Esophagus muscularis mucosa (tissue), 3 donors: ENCODE results near the gene DSTN.

Experiments used
- CTCF ChIP-seq, 3 experiments: fragments of 200-600 bp in 2 of 3; fragments of 450-650 bp in 1 of 3; sonication (generic) in 2 of 3; IDR thresholded peaks; one replicate each; pipeline ENCODE4 v1.5.1; 2017 to 2019; ENCODE audit warnings: antibody characterized with exemption in 3 of 3, mild to moderate bottlenecking in 2 of 3, moderate library complexity in 1 of 3
- EP300 ChIP-seq: sonication (generic); formaldehyde crosslinking; IDR thresholded peaks from one replicate; pipeline ENCODE4 v1.6.1; 2017; ENCODE audit warnings: antibody characterized with exemption

GRCh38 chr20:17590245-17590644 lies 20.4 kb downstream of the DSTN start:
- TF ChIP-seq CTCF (IDR thresholded peaks at IDR 0.05) (no peak), EP300 (no peak)
